HG03175 (cell line): ENCODE measurements around the gene LRRN1.

Source experiments
- ATAC-seq: cut with Tn5 transposase; IDR thresholded peaks from one replicate; pipeline ENCODE4 v1.9.1; 2021; ENCODE audit warnings: mild to moderate bottlenecking, moderate library complexity; ENCODE audit not compliant: unreplicated experiment

Gene LRRN1

DNA sequence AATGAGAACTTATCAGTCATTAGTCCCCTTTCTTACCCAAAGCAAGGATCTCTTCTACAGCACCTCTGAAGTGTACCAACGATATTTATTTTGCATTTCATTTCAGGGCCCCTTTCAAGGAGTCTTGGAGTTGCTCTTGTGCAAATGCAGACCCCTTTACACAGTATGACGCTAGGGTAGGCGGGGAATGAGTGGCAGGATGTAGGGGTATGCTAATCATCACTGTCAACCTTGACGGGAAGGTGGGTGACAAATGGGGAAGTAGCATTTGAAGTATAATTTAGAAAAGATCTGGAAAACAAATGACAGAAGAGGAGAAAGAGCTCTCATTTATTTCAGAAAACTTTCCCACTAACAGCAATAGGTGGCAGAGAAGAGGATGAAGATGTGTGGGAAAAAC, 94.4 kb downstream of the LRRN1 start:
- ATAC-seq = no peak
